Measurements from ENCODE around the gene RHBDL1. TPM values are rescaled to one million over a fixed set of nuclear protein-coding genes. Genes with fewer than 3 reads are reported as not detected.

Gene RHBDL1
- total RNA-seq, 4 donors from 2014 or later, result 1.1 to 1.5 (median 1.3) TPM; not detected in 1

DNA sequence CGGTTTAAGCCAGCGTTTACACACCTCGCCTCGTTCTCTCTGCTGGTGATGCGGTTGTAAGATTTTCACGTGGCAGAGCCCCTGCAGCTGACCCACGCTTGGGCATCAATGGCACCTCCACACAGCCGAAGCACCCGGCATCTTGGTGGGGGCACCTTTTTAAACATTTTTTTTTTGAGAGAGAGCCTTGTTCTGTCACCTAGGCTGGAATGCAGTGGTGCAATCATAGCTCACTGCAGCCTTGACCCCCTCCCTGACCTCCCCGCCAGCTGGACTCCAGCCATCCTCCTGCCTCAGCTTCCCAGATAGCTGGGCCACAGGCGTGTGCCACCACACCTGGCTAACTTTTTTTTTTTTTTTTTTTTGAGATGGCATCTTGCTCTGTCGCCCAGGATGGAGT, 21.4 kb upstream of the RHBDL1 start:
- Histone ChIP-seq H3K9me3 (no peaks in the 10 kb centered on the region), H3K4me3 (no peak overlapping the region), H3K4me1 (peaks cover 0 to 18% (median 9%) of the 10 kb centered on the region in 3 donors), H3K36me3 (peaks cover 0 to 70% of the 10 kb centered on the region in 2 donors), H3K27ac (no peak overlapping the region), H3K27me3 (no peaks in the 10 kb centered on the region)
- TF ChIP-seq EP300 (IDR thresholded peaks at IDR 0.05), result no peak
- no peak for TF ChIP-seq POLR2A (IDR thresholded peaks at IDR 0.05)
- TF ChIP-seq POLR2AphosphoS5 (IDR thresholded peaks at IDR 0.05), result no peak
- TF ChIP-seq CTCF (IDR thresholded peaks at IDR 0.05), result no peak
- ATAC-seq, result no peak
- WGBS, 2 donors (ENCODE audit: low coverage in 1 of 2), result 88 to 90% methylated on average over 6 to 10 of the region's 12 CpGs

GRCh38 chr16:657487-657886, 18.0 kb upstream of the RHBDL1 start:
- H3K9me3 ChIP-seq, result no peaks in the 10 kb centered on the region
- no peak for TF ChIP-seq CTCF (IDR thresholded peaks at IDR 0.05)
- TF ChIP-seq EP300 (IDR thresholded peaks at IDR 0.05), result no peak
- TF ChIP-seq POLR2A (IDR thresholded peaks at IDR 0.05), result no peak
- TF ChIP-seq POLR2AphosphoS5 (IDR thresholded peaks at IDR 0.05), result no peak
- no peaks in the 10 kb centered on the region for H3K27me3 ChIP-seq
- peaks cover 0 to 24% (median 12%) of the 10 kb centered on the region in 3 donors for H3K4me1 ChIP-seq
- no peak overlapping the region for H3K4me3 ChIP-seq
- H3K27ac ChIP-seq, result no peak overlapping the region
- H3K36me3 ChIP-seq, result peaks cover 0 to 57% of the 10 kb centered on the region in 2 donors
- WGBS, 2 donors (ENCODE audit: low coverage in 1 of 2), result no CpG with 5 or more reads among the region's 22 CpGs
- no peak for ATAC-seq

- no CpG with 5 or more reads among the region's 35 CpGs for WGBS, 2 donors (ENCODE audit: low coverage in 1 of 2)
- no peak for ATAC-seq
- peaks cover 0 to 45% of the 10 kb centered on the region in 2 donors for H3K36me3 ChIP-seq
- H3K27ac ChIP-seq, result peak overlapping the region in 1 of 4 donors; percentile 83
- no peaks in the 10 kb centered on the region for H3K27me3 ChIP-seq
- peaks cover 0 to 24% (median 12%) of the 10 kb centered on the region in 3 donors for H3K4me1 ChIP-seq
- TF ChIP-seq POLR2AphosphoS5 (IDR thresholded peaks at IDR 0.05) (no peak), EP300 (IDR thresholded peaks at IDR 0.05) (no peak), CTCF (IDR thresholded peaks at IDR 0.05) (no peak), POLR2A (IDR thresholded peaks at IDR 0.05) (no peak)
- H3K9me3 ChIP-seq, result no peaks in the 10 kb centered on the region
- H3K4me3 ChIP-seq, result no peak overlapping the region
Observed at GRCh38 chr16:658679-659571, 16.5 kb upstream of the RHBDL1 start.

GRCh38 chr16:659618-660017, 15.9 kb upstream of the RHBDL1 start:
- WGBS, 2 donors (ENCODE audit: low coverage in 1 of 2), result 70% methylated on average over 2 of the region's 20 CpGs; no CpG with 5 or more reads in 1 of the 2 donors
- Histone ChIP-seq H3K9me3 (no peaks in the 10 kb centered on the region), H3K27ac (peak overlapping the region in 3 of 4 donors; percentile 83 to 91 (median 84)), H3K4me3 (no peak overlapping the region), H3K36me3 (peaks cover 0 to 43% of the 10 kb centered on the region in 2 donors), H3K4me1 (peaks cover 0 to 24% (median 12%) of the 10 kb centered on the region in 3 donors), H3K27me3 (no peaks in the 10 kb centered on the region)
- no peak for ATAC-seq
- no peak for TF ChIP-seq EP300 (IDR thresholded peaks at IDR 0.05)
- no peak for TF ChIP-seq CTCF (IDR thresholded peaks at IDR 0.05)
- no peak for TF ChIP-seq POLR2A (IDR thresholded peaks at IDR 0.05)
- TF ChIP-seq POLR2AphosphoS5 (IDR thresholded peaks at IDR 0.05), result no peak

DNA sequence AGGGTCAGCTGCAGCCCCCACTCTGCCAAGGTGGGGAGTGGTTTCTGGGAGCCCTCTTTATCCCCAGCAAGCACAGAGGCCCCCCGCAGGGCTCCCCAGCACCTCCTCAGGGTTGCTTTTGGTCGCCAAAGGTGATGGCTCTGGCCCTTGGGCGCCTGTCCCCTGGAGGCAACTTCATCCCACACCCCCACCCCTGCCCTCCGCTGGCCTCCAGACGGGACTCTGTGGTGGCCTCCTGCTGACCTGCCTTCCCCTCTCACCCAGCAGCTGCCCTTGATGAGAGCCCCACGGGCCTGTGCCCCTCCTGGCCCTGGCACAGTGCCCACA, 15.4 kb upstream of the RHBDL1 start:
- Histone ChIP-seq H3K4me1 (peaks cover 0 to 24% (median 12%) of the 10 kb centered on the region in 3 donors), H3K36me3 (peaks cover 0 to 39% of the 10 kb centered on the region in 2 donors), H3K27me3 (no peaks in the 10 kb centered on the region), H3K4me3 (peak overlapping the region in 1 of 2 donors; percentile 43), H3K27ac (peak overlapping the region; percentile 31 to 91 (median 84)), H3K9me3 (no peaks in the 10 kb centered on the region)
- TF ChIP-seq CTCF (IDR thresholded peaks at IDR 0.05) (no peak), EP300 (IDR thresholded peaks at IDR 0.05) (no peak)
- WGBS, 2 donors (ENCODE audit: low coverage in 1 of 2), result no CpG with 5 or more reads among the region's 6 CpGs
- ATAC-seq, result no peak
